Osteoblast (primary cell): Measurements from ENCODE around the gene MTRFR. TPM values are rescaled to one million over a fixed set of nuclear protein-coding genes. Genes with fewer than 3 reads are reported as not detected.

Experiments
- DNase-seq: peaks from one replicate; pipeline ENCODE4 v3.0.0; 2011; ENCODE audit warnings: low spot score, mixed read lengths; ENCODE audit not compliant: insufficient read length; ENCODE audit errors: missing footprints
- H2AFZ ChIP-seq: 2 replicates; pipeline ENCODE4 v1.6.0; 2011; ENCODE audit warnings: mild to moderate bottlenecking, low read length
- H3K27ac ChIP-seq: 2 replicates; pipeline ENCODE4 v1.5.1; 2011; ENCODE audit warnings: mild to moderate bottlenecking, low read depth, low read length, moderate library complexity
- H3K27me3 ChIP-seq: 2 replicates; pipeline ENCODE4 v1.6.0; 2012; ENCODE audit warnings: mild to moderate bottlenecking, control low read depth, inconsistent platforms, low read length, moderate library complexity; ENCODE audit not compliant: insufficient read depth
- H3K36me3 ChIP-seq: 2 replicates; pipeline ENCODE4 v1.5.1; 2011; ENCODE audit warnings: mild to moderate bottlenecking, low read length, control low read depth, moderate library complexity; ENCODE audit not compliant: insufficient read depth
- H3K4me1 ChIP-seq: 2 replicates; pipeline ENCODE4 v1.5.1; 2011; ENCODE audit warnings: mild to moderate bottlenecking, low read length, control low read depth, moderate library complexity; ENCODE audit not compliant: insufficient read depth
- H3K4me2 ChIP-seq: 2 replicates; pipeline ENCODE4 v1.6.0; 2011; ENCODE audit warnings: mild to moderate bottlenecking, low read length; ENCODE audit not compliant: insufficient read depth
- H3K4me3 ChIP-seq: fragments of 200-600 bp; sonication (generic); 3 replicates; pipeline ENCODE4 v1.5.1; 2012; ENCODE audit warnings: mild to moderate bottlenecking, low read length, inconsistent platforms; ENCODE audit not compliant: insufficient read depth
- H3K79me2 ChIP-seq: 2 replicates; pipeline ENCODE4 v1.6.0; 2012; ENCODE audit warnings: mild to moderate bottlenecking, low read length, control low read depth, inconsistent platforms; ENCODE audit not compliant: insufficient read depth
- H3K9me3 ChIP-seq: 2 replicates; pipeline ENCODE4 v1.5.1; 2011; ENCODE audit warnings: low read depth, low read length, control low read depth
- H4K20me1 ChIP-seq: 2 replicates; pipeline ENCODE4 v1.6.0; 2012; ENCODE audit warnings: mild to moderate bottlenecking, low read length, control low read depth; ENCODE audit not compliant: insufficient read depth
- total RNA-seq: library from RNA; depleted of rRNA; stranded (reverse); fragments of >200 nt; gene quantifications from 2 replicates; pipeline ENCODE4 v1.2.3, GENCODE V29; 2012
- TF ChIP-seq, protein P1 (sequence below): IDR thresholded peaks from 2 replicates; pipeline ENCODE4 v1.5.1; 2011; ENCODE audit warnings: mild to moderate bottlenecking, low read depth, low read length, moderate library complexity; ENCODE audit errors: extremely low read depth

MTRFR gene
- total RNA-seq, 1 donor: 16.3 TPM

DNA sequence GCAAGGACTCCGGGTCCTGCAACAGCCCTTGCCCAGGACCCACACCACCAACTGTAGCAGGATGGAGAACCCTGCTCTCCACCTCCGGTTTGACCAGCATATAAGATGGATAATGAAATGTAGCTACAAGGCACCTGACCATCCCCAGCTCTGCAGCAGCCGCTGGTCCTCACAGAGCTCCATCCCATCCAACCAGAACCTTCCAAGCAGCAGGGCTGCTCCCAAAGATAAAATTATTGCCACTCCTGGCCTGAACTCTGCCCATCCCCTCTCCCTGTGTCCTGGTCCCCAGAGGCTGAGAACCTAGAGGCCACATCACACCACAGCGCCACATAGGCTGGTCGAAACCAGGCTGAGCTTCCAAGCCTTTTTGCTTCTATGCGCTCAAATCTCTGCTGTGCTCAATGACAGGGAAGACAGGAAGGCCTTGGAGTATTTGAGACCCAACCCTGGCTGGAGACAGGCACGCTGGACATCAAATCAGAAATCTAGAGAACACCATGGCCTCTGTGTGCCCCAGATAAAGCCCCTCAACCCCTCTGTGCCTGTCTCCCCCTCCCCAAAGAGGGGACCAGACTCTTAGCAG, 34.2 kb downstream of the MTRFR start:
- Histone ChIP-seq H3K27ac (no peak overlapping the region), H3K27me3 (no peaks in the 10 kb centered on the region), H2AFZ (no peak overlapping the region), H3K36me3 (peaks cover 37% of the 10 kb centered on the region), H3K4me3 (no peak overlapping the region), H3K4me2 (no peak overlapping the region), H3K9me3 (no peaks in the 10 kb centered on the region), H3K79me2 (peaks cover 77% of the 10 kb centered on the region), H3K4me1 (peaks cover 15% of the 10 kb centered on the region), H4K20me1 (peaks cover 41% of the 10 kb centered on the region)
- DNase-seq: peak; percentile 65
- TF ChIP-seq, protein P1, sequence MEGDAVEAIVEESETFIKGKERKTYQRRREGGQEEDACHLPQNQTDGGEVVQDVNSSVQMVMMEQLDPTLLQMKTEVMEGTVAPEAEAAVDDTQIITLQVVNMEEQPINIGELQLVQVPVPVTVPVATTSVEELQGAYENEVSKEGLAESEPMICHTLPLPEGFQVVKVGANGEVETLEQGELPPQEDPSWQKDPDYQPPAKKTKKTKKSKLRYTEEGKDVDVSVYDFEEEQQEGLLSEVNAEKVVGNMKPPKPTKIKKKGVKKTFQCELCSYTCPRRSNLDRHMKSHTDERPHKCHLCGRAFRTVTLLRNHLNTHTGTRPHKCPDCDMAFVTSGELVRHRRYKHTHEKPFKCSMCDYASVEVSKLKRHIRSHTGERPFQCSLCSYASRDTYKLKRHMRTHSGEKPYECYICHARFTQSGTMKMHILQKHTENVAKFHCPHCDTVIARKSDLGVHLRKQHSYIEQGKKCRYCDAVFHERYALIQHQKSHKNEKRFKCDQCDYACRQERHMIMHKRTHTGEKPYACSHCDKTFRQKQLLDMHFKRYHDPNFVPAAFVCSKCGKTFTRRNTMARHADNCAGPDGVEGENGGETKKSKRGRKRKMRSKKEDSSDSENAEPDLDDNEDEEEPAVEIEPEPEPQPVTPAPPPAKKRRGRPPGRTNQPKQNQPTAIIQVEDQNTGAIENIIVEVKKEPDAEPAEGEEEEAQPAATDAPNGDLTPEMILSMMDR: no peak

DNA sequence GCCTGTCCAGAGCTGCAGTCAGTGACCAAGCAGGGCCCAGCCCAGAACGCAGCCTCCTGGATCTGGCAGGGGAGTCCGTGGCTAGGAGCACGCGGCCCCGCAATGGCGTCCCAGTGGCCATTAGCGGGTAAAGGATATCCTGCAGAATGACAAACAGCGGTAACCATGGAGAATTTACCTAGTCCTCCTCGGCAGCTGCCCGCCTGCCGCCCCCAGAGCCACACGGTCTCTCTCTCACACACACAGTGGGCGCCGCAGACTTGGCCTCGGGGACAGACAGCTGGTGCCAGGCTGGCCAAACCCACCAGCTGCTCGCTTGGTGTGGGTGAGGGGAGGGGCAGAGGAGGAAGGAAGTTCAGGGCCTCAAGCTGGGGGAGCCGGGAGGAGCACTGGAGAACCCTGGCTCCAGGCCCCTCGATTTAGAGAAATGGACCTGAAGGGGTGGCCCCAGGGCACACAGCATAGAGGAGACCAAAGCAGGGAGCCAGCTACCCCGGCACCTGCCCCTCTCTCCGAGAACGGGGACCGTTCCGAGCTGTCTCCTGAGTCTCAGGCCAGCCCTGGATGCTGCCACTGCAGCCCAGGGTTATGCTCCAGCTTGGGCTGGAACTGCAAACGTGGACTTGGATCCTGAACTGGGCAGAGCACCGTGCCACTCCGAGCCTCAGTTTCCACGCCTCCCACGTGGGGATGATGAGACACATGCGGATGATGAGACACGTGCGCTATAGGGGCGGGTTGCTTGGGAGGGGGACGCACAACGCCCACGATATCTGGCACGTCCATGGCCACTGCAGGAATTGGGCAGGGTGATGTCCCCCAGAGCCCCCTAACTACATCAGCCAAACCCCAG, 35.0 kb downstream of the MTRFR start:
- peaks cover 71% of the 10 kb centered on the region for H3K79me2 ChIP-seq
- H3K27ac ChIP-seq: peak overlapping the region; percentile 33
- no peak overlapping the region for H2AFZ ChIP-seq

DNA sequence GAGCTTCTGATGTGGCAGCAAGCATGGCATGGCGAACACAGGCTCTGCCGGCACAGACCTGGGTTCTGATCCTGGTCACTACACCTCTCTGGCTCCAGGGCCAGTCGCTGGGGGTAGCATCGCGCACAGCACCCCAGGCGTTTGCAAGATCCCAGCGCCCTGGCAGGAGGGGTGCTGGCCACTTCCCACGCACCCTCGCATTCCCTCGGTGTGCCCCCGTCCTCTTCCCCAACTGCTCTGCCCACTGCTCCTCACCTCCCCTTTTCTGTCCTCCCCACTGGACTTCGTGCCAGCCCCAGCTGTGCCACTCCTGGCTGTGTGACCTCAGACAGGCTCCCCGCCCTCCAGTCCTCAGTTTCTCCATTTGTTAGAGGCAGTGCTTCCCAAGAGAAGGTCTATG, 35.6 kb downstream of the MTRFR start:
- Histone ChIP-seq H3K4me3 (peak overlapping the region; percentile 91), H3K36me3 (peaks cover 26% of the 10 kb centered on the region), H3K4me1 (peaks cover 16% of the 10 kb centered on the region), H3K9me3 (no peaks in the 10 kb centered on the region), H3K27ac (peak overlapping the region; percentile 33), H3K4me2 (peak overlapping the region; percentile 100), H3K27me3 (no peaks in the 10 kb centered on the region), H2AFZ (no peak overlapping the region), H4K20me1 (peaks cover 36% of the 10 kb centered on the region), H3K79me2 (peaks cover 64% of the 10 kb centered on the region)
- DNase-seq: peak; percentile 78
- TF ChIP-seq, protein P1: no peak

More for the DNA sequence above, 35.0 kb downstream of the MTRFR start:
- Histone ChIP-seq H3K9me3 (no peaks in the 10 kb centered on the region), H3K4me2 (no peak overlapping the region), H4K20me1 (peaks cover 40% of the 10 kb centered on the region), H3K27me3 (no peaks in the 10 kb centered on the region), H3K4me3 (no peak overlapping the region), H3K36me3 (peaks cover 32% of the 10 kb centered on the region), H3K4me1 (peaks cover 16% of the 10 kb centered on the region)
- TF ChIP-seq, protein P1: no peak
- DNase-seq: peak; percentile 83

DNA sequence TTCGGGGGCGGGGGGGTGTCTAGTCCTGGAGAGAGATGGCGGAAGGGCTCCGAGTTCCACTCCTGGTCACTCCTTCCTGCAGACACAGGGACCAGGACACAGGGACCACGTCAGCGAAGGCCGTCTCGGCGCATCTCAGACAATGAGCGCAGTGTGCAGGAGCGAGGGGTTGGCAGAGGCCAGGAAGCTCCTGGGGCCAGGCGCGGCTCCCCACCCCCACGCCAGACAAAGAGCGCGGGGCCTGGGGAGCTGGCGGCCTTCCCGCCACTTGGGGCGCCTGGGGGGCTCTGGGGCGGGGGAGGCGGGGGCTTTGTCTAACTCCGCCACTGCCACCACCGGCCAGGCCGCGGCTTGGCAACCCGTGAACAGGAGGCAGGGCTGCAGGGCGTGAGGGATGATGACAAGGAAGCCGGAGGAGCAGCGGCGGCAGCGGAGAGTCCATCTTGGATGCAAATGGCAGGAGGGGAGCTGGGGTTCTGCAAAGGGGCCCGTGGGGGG, 36.2 kb downstream of the MTRFR start:
- Histone ChIP-seq H2AFZ (peak overlapping the region; percentile 76), H3K79me2 (peaks cover 63% of the 10 kb centered on the region), H3K4me2 (peak overlapping the region; percentile 100), H3K36me3 (peaks cover 24% of the 10 kb centered on the region), H4K20me1 (peaks cover 36% of the 10 kb centered on the region), H3K9me3 (no peaks in the 10 kb centered on the region), H3K4me1 (peaks cover 16% of the 10 kb centered on the region), H3K27me3 (no peaks in the 10 kb centered on the region), H3K4me3 (peak overlapping the region; percentile 91), H3K27ac (peak overlapping the region; percentile 91)
- TF ChIP-seq, protein P1: no peak
- DNase-seq: peak; percentile 97
